HepG2 (cell line): ENCODE measurements around the gene RASSF4. TPM values are rescaled to one million over a fixed set of nuclear protein-coding genes. Genes with fewer than 3 reads are reported as not detected.

Experiments used
- BCL6 ChIP-seq: IDR thresholded peaks from 2 replicates; pipeline ENCODE4 v1.6.1; 2016; ENCODE audit warnings: missing genetic modification reagents, missing compliant biosample characterization
- CCDC6 ChIP-seq: sonication (generic); formaldehyde crosslinking; IDR thresholded peaks from 2 replicates; pipeline ENCODE4 v1.8.1; 2022; ENCODE audit warnings: mild to moderate bottlenecking, missing genetic modification reagents, moderate library complexity
- DR1 ChIP-seq: sonication (generic); formaldehyde crosslinking; IDR thresholded peaks from 2 replicates; pipeline ENCODE4 v1.8.0; 2021; ENCODE audit warnings: mild to moderate bottlenecking, missing genetic modification reagents, inconsistent platforms
- FOSL2 ChIP-seq: sonication (generic); formaldehyde crosslinking; IDR thresholded peaks from 2 replicates; pipeline ENCODE4 v1.4.0; 2020; ENCODE audit warnings: missing genetic modification reagents
- FOXK1 ChIP-seq: sonication (generic); formaldehyde crosslinking; IDR thresholded peaks from 2 replicates; pipeline ENCODE4 v1.4.0; 2020; ENCODE audit warnings: low read depth, missing genetic modification reagents, borderline replicate concordance
- NAIF1 ChIP-seq: sonication (generic); formaldehyde crosslinking; IDR thresholded peaks from 2 replicates; pipeline ENCODE4 v1.5.0; 2020; ENCODE audit warnings: mild to moderate bottlenecking, missing genetic modification reagents, borderline replicate concordance
- PHF21A ChIP-seq: sonication (generic); formaldehyde crosslinking; IDR thresholded peaks from 2 replicates; pipeline ENCODE4 v1.5.0; 2020; ENCODE audit warnings: mild to moderate bottlenecking, missing genetic modification reagents
- PITX1 ChIP-seq: sonication (generic); formaldehyde crosslinking; IDR thresholded peaks from 2 replicates; pipeline ENCODE4 v1.5.1; 2020; ENCODE audit warnings: mild to moderate bottlenecking, missing genetic modification reagents
- STAT5B ChIP-seq: sonication (generic); formaldehyde crosslinking; IDR thresholded peaks from 2 replicates; pipeline ENCODE4 v1.4.0; 2020; ENCODE audit warnings: missing genetic modification reagents
- YEATS4 ChIP-seq: sonication (generic); formaldehyde crosslinking; IDR thresholded peaks from 2 replicates; pipeline ENCODE4 v1.4.0; 2020; ENCODE audit warnings: missing genetic modification reagents, borderline replicate concordance
- ZEB1 ChIP-seq: IDR thresholded peaks from 2 replicates; pipeline ENCODE4 v1.6.1; 2012; ENCODE audit warnings: mild to moderate bottlenecking, low read depth, inconsistent platforms; ENCODE audit not compliant: insufficient replicate concordance
- ZFP1 ChIP-seq: IDR thresholded peaks from 2 replicates; pipeline ENCODE4 v1.6.1; 2016
- ZMAT3 ChIP-seq: sonication (generic); formaldehyde crosslinking; conservative IDR thresholded peaks from 2 replicates; pipeline ENCODE4 v1.7.0; 2021; ENCODE audit warnings: missing genetic modification reagents
- ZNF138 ChIP-seq: sonication (generic); formaldehyde crosslinking; IDR thresholded peaks from 2 replicates; pipeline ENCODE4 v1.5.0; 2020; ENCODE audit warnings: mild to moderate bottlenecking, low read depth, missing genetic modification reagents
- ZNF225 ChIP-seq: sonication (generic); formaldehyde crosslinking; IDR thresholded peaks from 2 replicates; pipeline ENCODE4 v1.4.0; 2020; ENCODE audit warnings: mild to moderate bottlenecking, missing genetic modification reagents
- ZNF326 ChIP-seq: sonication (generic); formaldehyde crosslinking; IDR thresholded peaks from 2 replicates; pipeline ENCODE4 v1.4.0; 2020; ENCODE audit warnings: missing genetic modification reagents, borderline replicate concordance
- ZNF407 ChIP-seq: sonication (generic); formaldehyde crosslinking; IDR thresholded peaks from one replicate; pipeline ENCODE4 v1.5.1; 2020; ENCODE audit warnings: mild to moderate bottlenecking, missing genetic modification reagents; ENCODE audit errors: not compliant biosample characterization
- ZNF563 ChIP-seq: sonication (generic); formaldehyde crosslinking; IDR thresholded peaks from 2 replicates; pipeline ENCODE4 v1.8.0; 2022; ENCODE audit warnings: mild to moderate bottlenecking, moderate library complexity, missing genetic modification reagents
- ZNF607 ChIP-seq: sonication (generic); formaldehyde crosslinking; IDR thresholded peaks from 2 replicates; pipeline ENCODE4 v1.5.1; 2020; ENCODE audit warnings: missing genetic modification reagents, mild to moderate bottlenecking, borderline replicate concordance
- ZSCAN30 ChIP-seq: sonication (generic); formaldehyde crosslinking; IDR thresholded peaks from 2 replicates; pipeline ENCODE4 v1.5.0; 2020; ENCODE audit warnings: mild to moderate bottlenecking, missing genetic modification reagents
- polyA plus RNA-seq, 8 experiments: library from polyadenylated mRNA; depleted of rRNA in 3 of 8; stranded (reverse) in 7 of 8; unstranded in 1 of 8; fragments of >200 nt; fragmentation: Illumina TruSeq in 4 of 8; extraction: Trizol in 4 of 8; gene quantifications; 2 replicates each; pipeline versions ENCODE4 v1.2.1 to v1.2.3, GENCODE V29; 2011 to 2016; ENCODE audit warnings: low read depth in 4 of 8, missing spikeins in 1 of 8, mixed read lengths in 1 of 8; ENCODE audit not compliant: insufficient read depth in 1 of 8
- total RNA-seq, 5 experiments: library from RNA; depleted of rRNA; stranded (reverse); fragments of >200 nt; fragmentation: Illumina TruSeq; extraction: Trizol; gene quantifications; 2 replicates each; pipeline ENCODE4 v1.2.3, GENCODE V29; 2016; ENCODE audit warnings: low read depth in 1 of 5
- TF ChIP-seq, protein P1 (sequence below): sonication (generic); formaldehyde crosslinking; IDR thresholded peaks from 2 replicates; pipeline ENCODE4 v1.8.0; 2022; ENCODE audit warnings: missing genetic modification reagents, low read depth, mild to moderate bottlenecking, borderline replicate concordance

Gene RASSF4
- total and polyA plus RNA-seq, 2 of the 13 experiments (the other 11 are each of a cell fraction or from before 2014, with no cell fraction given) = 34.0 to 51.7 TPM

DNA sequence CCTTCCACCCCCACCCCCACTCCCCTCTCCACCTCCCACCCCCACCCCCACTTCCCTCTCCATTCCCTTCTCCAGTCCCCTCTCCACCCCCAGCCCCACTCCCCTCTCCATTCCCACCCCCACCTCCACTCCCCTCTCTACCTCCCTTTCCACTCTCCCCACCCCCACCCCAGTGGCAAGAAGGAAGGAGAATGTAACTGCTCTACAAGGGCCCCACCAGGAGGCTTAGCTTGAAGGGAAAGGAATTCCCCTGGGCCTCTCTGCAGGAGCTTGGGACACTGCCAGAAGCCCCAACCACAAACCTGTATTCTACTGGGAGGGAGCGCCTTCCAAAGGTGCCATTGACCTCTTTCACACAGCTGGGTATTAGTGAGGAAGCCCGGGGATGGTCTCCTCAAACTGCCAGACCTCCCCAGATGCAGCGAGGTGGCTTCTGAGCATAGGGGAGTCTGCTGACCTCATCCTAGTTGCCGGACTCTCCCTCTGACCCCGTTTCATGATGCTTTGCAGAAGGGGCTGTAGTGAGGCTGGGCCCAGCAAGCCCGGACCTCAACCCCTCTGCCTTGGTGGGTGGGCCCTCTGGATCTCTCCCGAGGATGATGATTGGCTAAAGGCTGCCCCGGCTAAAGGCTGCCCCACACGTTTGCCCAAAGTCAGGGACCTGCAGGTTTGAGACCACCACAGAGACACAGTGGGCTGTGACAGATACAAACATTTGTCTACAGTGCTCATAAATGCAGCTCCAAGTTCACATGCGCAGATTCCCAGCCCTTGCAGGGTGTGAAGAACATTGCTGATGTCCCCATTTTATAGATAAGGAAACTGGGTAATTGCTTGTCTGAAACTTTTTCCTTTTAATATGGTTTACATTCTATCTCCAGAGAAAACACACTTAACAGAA, 16.1 kb downstream of the RASSF4 start (continued):
- TF ChIP-seq ZNF407 (CRISPR knock-in tag) (no peak), ZNF326 (peak; percentile 92), ZSCAN30 (CRISPR knock-in tag) (no peak; the same call in 1 of the 2 replicates), DR1 (CRISPR knock-in tag) (no peak), STAT5B (CRISPR knock-in tag) (no peak), ZNF225 (CRISPR knock-in tag) (peak; percentile 59; the same call in 1 of the 2 replicates), ZNF138 (CRISPR knock-in tag) (peak; percentile 9; the same call in 1 of the 2 replicates), ZMAT3 (CRISPR knock-in tag) (no peak), NAIF1 (peak; percentile 47; the same call in 1 of the 2 replicates), YEATS4 (CRISPR knock-in tag) (no peak), ZNF607 (CRISPR knock-in tag) (no peak), PHF21A (peak; percentile 67), ZFP1 (no peak; the same call in 1 of the 2 replicates), BCL6 (CRISPR knock-in tag) (no peak), CCDC6 (peak; percentile 44), ZEB1 (peak; percentile 45), FOXK1 (CRISPR knock-in tag) (peak; percentile 55; the same call in 1 of the 2 replicates), FOSL2 (CRISPR knock-in tag) (peak; percentile 61; the same call in 1 of the 2 replicates), ZNF563 (CRISPR knock-in tag) (0 out of 2 replicates have a peak, but pooled peaks have one; percentile 6), PITX1 (CRISPR knock-in tag) (peak; percentile 64)
- TF ChIP-seq, protein P1, sequence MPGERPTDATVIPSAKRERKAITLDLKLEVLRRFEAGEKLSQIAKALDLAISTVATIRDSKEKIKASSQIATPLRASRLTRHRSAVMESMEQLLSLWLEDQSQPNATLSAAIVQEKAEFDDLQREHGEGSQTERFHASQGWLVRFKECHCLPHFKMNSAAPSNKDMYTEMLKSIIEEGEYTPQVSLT (CRISPR knock-in tag) = no peak
